ENCODE data around the gene VSTM2B. TPM values are rescaled to one million over a fixed set of nuclear protein-coding genes. Genes with fewer than 3 reads are reported as not detected.

Gene VSTM2B
- total and polyA plus RNA-seq, 10 donors: not detected

DNA sequence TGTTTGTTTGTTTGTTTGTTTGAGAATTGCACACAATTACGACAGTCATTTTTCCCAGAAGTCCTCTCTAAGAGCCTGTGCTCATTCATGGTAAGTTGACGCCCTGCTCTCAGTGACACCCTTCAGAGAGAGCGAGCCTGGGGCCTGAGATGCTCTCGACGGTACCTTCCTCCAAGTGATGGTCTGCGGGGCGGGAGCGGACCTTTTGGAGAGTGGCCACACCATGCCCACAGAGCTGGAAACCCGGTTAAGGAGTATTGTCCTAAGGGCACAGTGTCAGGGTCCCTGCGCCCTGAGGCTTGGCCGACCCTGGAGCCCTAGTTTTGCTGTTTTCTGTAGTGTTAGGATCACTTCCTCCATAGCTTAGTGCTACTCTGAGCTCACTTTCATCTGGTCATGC is 83.8 kb downstream of the VSTM2B start:
- Histone ChIP-seq H3K4me3 (no peak overlapping the region), H3K9me3 (no peaks in the 10 kb centered on the region), H3K36me3 (peaks cover 8 to 64% (median 51%) of the 10 kb centered on the region in 6 donors), H3K27ac (peak overlapping the region in 4 of 8 donors; percentile 6 to 75 (median 60)), H3K4me1 (peaks cover 13 to 54% (median 36%) of the 10 kb centered on the region in 6 donors), H3K27me3 (replicated peaks in 1 of 7) (no peaks in the 10 kb centered on the region)
- peak; percentile 74 for DNase-seq
- TF ChIP-seq POLR2A (IDR thresholded peaks at IDR 0.05): no peak
- intact Hi-C loops (cut with DNase I; ENCODE audit: low total_unique reads): loop anchor here (1.0 to 10.0 kb wide), 2 partner anchors 55 to 107 kb away; partner anchors contain the start of gene PLEKHF1
- WGBS, 5 donors: 85 to 93% (median 92%) methylated on average over 11 of the region's 11 CpGs

GRCh38 chr19:29610213-29610573 is 84.4 kb downstream of the VSTM2B start:
- peaks cover 8 to 70% (median 56%) of the 10 kb centered on the region in 6 donors for H3K36me3 ChIP-seq
- WGBS, 5 donors: 83 to 87% (median 84%) methylated on average over 14 to 22 of the region's 22 CpGs
- peaks cover 7 to 48% (median 32%) of the 10 kb centered on the region in 6 donors for H3K4me1 ChIP-seq
- intact Hi-C loops (cut with DNase I; ENCODE audit: low total_unique reads): loop anchor here (1.0 to 10.0 kb wide), 2 partner anchors 55 to 106 kb away; partner anchors contain the start of gene PLEKHF1
- H3K27ac ChIP-seq: peak overlapping the region in 5 of 8 donors; percentile 6 to 75 (median 52)
- no peaks in the 10 kb centered on the region for H3K27me3 ChIP-seq (replicated peaks in 1 of 7)
- TF ChIP-seq, protein P1, sequence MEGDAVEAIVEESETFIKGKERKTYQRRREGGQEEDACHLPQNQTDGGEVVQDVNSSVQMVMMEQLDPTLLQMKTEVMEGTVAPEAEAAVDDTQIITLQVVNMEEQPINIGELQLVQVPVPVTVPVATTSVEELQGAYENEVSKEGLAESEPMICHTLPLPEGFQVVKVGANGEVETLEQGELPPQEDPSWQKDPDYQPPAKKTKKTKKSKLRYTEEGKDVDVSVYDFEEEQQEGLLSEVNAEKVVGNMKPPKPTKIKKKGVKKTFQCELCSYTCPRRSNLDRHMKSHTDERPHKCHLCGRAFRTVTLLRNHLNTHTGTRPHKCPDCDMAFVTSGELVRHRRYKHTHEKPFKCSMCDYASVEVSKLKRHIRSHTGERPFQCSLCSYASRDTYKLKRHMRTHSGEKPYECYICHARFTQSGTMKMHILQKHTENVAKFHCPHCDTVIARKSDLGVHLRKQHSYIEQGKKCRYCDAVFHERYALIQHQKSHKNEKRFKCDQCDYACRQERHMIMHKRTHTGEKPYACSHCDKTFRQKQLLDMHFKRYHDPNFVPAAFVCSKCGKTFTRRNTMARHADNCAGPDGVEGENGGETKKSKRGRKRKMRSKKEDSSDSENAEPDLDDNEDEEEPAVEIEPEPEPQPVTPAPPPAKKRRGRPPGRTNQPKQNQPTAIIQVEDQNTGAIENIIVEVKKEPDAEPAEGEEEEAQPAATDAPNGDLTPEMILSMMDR (IDR thresholded peaks at IDR 0.05 in 8 of 11, conservative IDR thresholded peaks at IDR 0.05 in 3 of 11): no peak
- TF ChIP-seq POLR2AphosphoS5 (IDR thresholded peaks at IDR 0.05): peak in 1 of 3 donors; percentile 21
- peak overlapping the region in 1 of 8 donors; percentile 15 for H3K4me3 ChIP-seq
- H3K9me3 ChIP-seq: no peaks in the 10 kb centered on the region
- DNase-seq: peak; percentile 87

GRCh38 chr19:29610574-29611271 is 84.9 kb downstream of the VSTM2B start:
- TF ChIP-seq POLR2AphosphoS5 (IDR thresholded peaks at IDR 0.05) (peak in 1 of 3 donors; percentile 52), POLR2A (IDR thresholded peaks at IDR 0.05) (no peak)
- TF ChIP-seq, protein P1 (IDR thresholded peaks at IDR 0.05 in 8 of 11, conservative IDR thresholded peaks at IDR 0.05 in 3 of 11): peak; percentile 80 to 96 (median 89)
- H3K27ac ChIP-seq: peak overlapping the region in 5 of 8 donors; percentile 6 to 75 (median 52)
- WGBS, 5 donors: 39 to 44% (median 42%) methylated on average over 14 to 19 of the region's 19 CpGs
- no peaks in the 10 kb centered on the region for H3K27me3 ChIP-seq (replicated peaks in 1 of 7)
- peak; percentile 94 for DNase-seq
- H3K36me3 ChIP-seq: peaks cover 8 to 75% (median 62%) of the 10 kb centered on the region in 6 donors
- intact Hi-C loops (cut with DNase I; ENCODE audit: low total_unique reads): loop anchor here (1.0 to 10.0 kb wide), 2 partner anchors 54 to 106 kb away; partner anchors contain the start of gene PLEKHF1
- H3K9me3 ChIP-seq: no peaks in the 10 kb centered on the region
- H3K4me1 ChIP-seq: peaks cover 5 to 44% (median 27%) of the 10 kb centered on the region in 6 donors
- H3K4me3 ChIP-seq: peak overlapping the region in 1 of 8 donors; percentile 15

- intact Hi-C loops (cut with DNase I; ENCODE audit: low total_unique reads): loop anchor here (10.0 kb wide), 1 partner anchor 53 kb away; the partner anchor contains the start of gene PLEKHF1
- Histone ChIP-seq H3K9me3 (no peaks in the 10 kb centered on the region), H3K4me3 (no peak overlapping the region), H3K27me3 (replicated peaks in 1 of 7) (no peaks in the 10 kb centered on the region), H3K27ac (no peak overlapping the region), H3K4me1 (peaks cover 0 to 35% (median 20%) of the 10 kb centered on the region in 6 donors), H3K36me3 (peaks cover 11 to 89% (median 75%) of the 10 kb centered on the region in 6 donors)
- 95 to 99% (median 97%) methylated on average over 9 of the region's 9 CpGs for WGBS, 5 donors
- peak; percentile 54 for DNase-seq
- TF ChIP-seq POLR2AphosphoS5 (IDR thresholded peaks at IDR 0.05): no peak
Measured at GRCh38 chr19:29612121-29612520, 86.3 kb downstream of the VSTM2B start.

Data from spleen (tissue), 11 donors.